Endothelial cell (in vitro differentiated cells): ENCODE measurements around the gene MS4A18. TPM values are rescaled to one million over a fixed set of nuclear protein-coding genes. Genes with fewer than 3 reads are reported as not detected.
"Not testable (repeated sequence)": the region's sequence is repeated elsewhere in the genome, so short reads cannot be mapped to it uniquely, and the experiment has no call there.

Experiments used
- DNase-seq: peaks from one replicate; pipeline ENCODE4 v3.0.0; 2021; ENCODE audit warnings: low spot score
- H3K27ac Mint-ChIP-seq: one replicate; pipeline ENCODE4 v1.8.0; 2021; ENCODE audit warnings: mixed read lengths, inconsistent platforms; ENCODE audit not compliant: unreplicated experiment
- H3K27me3 Mint-ChIP-seq: one replicate; pipeline ENCODE4 v1.8.0; 2021; ENCODE audit warnings: mild to moderate bottlenecking, moderate library complexity, mixed read lengths, inconsistent platforms; ENCODE audit not compliant: unreplicated experiment
- H3K36me3 Mint-ChIP-seq: one replicate; pipeline ENCODE4 v1.8.0; 2021; ENCODE audit warnings: mild to moderate bottlenecking, low read depth, mixed read lengths, inconsistent platforms; ENCODE audit not compliant: unreplicated experiment
- H3K4me1 Mint-ChIP-seq: one replicate; pipeline ENCODE4 v1.8.0; 2021; ENCODE audit warnings: mild to moderate bottlenecking, mixed read lengths, inconsistent platforms; ENCODE audit not compliant: unreplicated experiment
- H3K4me3 Mint-ChIP-seq: one replicate; pipeline ENCODE4 v1.8.0; 2021; ENCODE audit warnings: mild to moderate bottlenecking, mixed read lengths, inconsistent platforms; ENCODE audit not compliant: unreplicated experiment
- H3K9me3 Mint-ChIP-seq: one replicate; pipeline ENCODE4 v1.8.0; 2021; ENCODE audit warnings: mixed read lengths, inconsistent platforms; ENCODE audit not compliant: unreplicated experiment
- total RNA-seq: library from RNA; stranded (reverse); fragmentation: NEBNext Ultra II Directional; extraction: Animal tissue kit (Norgen Biotek cat#: 25700); gene quantifications from one replicate; pipeline ENCODE4 v1.2.1, GENCODE V29; 2021; ENCODE audit not compliant: unreplicated experiment
- TF ChIP-seq, protein P1 (sequence below): fragments of 200-600 bp; sonication (generic); IDR thresholded peaks from one replicate; pipeline ENCODE4 v1.5.0; 2021; ENCODE audit warnings: antibody characterized with exemption; ENCODE audit not compliant: unreplicated experiment

MS4A18 gene
- total RNA-seq, 1 donor from 2014 or later: not detected

DNA sequence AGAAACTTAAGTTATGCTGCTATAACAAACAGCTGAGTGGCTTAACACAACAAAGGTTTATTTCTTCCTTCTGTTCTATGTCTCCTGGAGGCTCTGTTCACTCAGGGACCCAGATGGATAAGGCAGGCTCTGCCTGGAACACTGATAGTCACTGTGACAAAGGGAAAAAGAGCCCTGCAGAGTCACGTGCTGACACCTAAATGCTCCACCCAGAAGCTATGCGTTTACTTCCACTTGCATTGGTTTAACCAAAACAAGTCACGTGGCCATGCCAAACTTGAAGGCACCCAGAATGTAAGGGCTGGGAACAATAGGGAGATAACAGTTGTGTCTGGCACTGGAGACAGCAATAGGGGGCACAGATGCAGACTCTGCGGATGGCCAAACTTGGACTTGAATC is 28.8 kb downstream of the MS4A18 start:
- no peak for DNase-seq
- peaks cover 5% of the 10 kb centered on the region for H3K36me3 Mint-ChIP-seq
- no peak overlapping the region for H3K4me3 Mint-ChIP-seq
- no peaks in the 10 kb centered on the region for H3K4me1 Mint-ChIP-seq
- H3K27me3 Mint-ChIP-seq: no peaks in the 10 kb centered on the region
- TF ChIP-seq, protein P1, sequence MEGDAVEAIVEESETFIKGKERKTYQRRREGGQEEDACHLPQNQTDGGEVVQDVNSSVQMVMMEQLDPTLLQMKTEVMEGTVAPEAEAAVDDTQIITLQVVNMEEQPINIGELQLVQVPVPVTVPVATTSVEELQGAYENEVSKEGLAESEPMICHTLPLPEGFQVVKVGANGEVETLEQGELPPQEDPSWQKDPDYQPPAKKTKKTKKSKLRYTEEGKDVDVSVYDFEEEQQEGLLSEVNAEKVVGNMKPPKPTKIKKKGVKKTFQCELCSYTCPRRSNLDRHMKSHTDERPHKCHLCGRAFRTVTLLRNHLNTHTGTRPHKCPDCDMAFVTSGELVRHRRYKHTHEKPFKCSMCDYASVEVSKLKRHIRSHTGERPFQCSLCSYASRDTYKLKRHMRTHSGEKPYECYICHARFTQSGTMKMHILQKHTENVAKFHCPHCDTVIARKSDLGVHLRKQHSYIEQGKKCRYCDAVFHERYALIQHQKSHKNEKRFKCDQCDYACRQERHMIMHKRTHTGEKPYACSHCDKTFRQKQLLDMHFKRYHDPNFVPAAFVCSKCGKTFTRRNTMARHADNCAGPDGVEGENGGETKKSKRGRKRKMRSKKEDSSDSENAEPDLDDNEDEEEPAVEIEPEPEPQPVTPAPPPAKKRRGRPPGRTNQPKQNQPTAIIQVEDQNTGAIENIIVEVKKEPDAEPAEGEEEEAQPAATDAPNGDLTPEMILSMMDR: no peak
- no peak overlapping the region for H3K27ac Mint-ChIP-seq
- peaks cover 3% of the 10 kb centered on the region for H3K9me3 Mint-ChIP-seq

DNA sequence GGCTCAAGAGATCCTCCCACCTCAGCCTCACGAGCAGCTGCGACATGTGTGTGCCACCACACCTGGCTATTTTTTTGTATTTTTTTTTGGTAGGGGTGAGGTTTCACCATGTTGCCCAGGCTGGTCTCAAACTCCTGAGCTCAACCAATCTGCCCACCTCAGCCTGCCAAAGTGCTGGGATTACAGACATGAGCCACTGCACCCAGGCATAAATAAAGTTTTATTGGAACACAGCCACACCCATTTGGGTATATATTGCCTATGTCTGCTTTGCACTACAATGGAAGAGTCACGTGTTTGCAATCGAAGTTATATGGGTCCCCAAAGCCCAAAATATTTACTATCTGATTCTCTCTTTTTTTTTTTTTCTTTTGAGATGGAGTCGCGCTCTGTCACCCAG is 30.4 kb downstream of the MS4A18 start:
- no peak overlapping the region for H3K4me3 Mint-ChIP-seq
- H3K27ac Mint-ChIP-seq: no peak overlapping the region
- H3K9me3 Mint-ChIP-seq: peaks cover 3% of the 10 kb centered on the region
- no peak for DNase-seq
- H3K4me1 Mint-ChIP-seq: peaks cover 10% of the 10 kb centered on the region
- peaks cover 2% of the 10 kb centered on the region for H3K27me3 Mint-ChIP-seq
- TF ChIP-seq, protein P1: no peak
- peaks cover 5% of the 10 kb centered on the region for H3K36me3 Mint-ChIP-seq

DNA sequence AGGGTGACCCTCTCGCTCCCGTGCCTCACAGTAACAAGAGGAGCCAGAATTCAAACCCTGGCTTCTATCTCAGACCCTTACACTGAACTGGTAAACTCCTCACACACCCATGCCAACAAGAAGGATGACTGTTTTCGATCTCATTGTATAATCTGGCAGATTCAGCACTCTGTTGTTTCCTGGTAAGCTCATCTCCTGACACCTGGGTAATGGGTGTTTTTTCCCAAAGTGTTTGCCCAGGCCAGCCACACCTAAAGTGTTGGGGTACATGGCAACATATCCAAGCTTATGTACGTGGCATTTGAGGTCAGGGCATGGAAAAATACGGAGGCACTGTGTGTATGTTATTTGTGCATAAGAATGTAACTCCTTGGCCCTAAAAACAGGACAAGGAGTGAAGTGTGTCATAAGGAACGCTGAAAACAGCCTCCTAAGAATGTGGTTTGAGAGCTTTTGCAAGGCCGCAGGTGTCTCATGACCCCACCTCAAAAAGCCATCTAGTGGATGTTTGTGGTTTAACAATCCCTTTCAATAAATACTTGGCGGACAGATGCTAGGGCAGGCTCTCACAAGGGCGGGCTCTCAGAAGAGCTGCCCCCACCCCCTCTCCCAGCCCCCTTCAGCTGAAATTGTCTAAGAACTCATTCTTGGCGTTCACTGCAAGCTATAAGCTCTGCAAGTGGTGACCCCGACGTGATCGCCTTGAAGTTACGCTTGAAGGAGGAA is 31.9 kb downstream of the MS4A18 start, which contains the start of gene MS4A15:
Gene MS4A15 (plus strand): TSS at position 561 of the 726 bp plus-strand sequence. CDS start 6,867 bp downstream, outside the sequence.
- Mint-ChIP-seq H3K36me3 (peaks cover 5% of the 10 kb centered on the region), H3K4me3 (no peak within 1 kb of the TSS), H3K4me1 (peaks cover 15% of the 10 kb centered on the region), H3K27me3 (peaks cover 2% of the 10 kb centered on the region), H3K27ac (no peak within 1 kb of the TSS), H3K9me3 (peaks cover 3% of the 10 kb centered on the region)
- TF ChIP-seq, protein P1: peak; percentile 72
- DNase-seq: peak; percentile 20

DNA sequence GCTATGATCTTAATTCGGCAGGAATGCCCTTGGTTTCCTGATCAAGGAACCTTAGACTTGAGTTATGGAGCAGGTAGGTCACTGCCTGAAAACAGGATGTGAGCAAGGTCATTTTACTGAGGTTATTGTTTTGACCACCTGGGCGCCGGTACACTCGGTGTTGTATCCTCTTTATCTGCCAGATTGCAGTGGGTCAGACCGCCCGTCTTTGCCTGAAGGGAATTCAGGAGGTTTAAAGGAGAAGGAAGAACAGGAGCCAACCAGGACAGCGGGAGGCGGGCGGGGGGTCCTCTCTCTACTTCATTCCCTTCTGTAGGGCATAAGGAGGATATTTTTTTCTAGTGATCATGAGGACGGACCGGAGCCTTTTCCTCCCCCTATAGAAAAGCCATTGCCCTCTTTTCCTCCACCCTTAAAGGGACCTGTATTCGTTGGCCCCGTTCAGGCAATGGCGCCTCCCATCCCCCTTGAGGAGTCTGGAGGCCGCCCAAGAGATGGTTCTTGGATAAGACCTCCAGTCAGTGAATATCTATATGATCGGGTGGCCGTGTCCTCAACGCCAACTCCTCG is 32.8 kb downstream of the MS4A18 start:
- Mint-ChIP-seq H3K4me3 (no peak overlapping the region), H3K27me3 (peaks cover 2% of the 10 kb centered on the region), H3K4me1 (peaks cover 15% of the 10 kb centered on the region), H3K9me3 (peaks cover 3% of the 10 kb centered on the region), H3K36me3 (peaks cover 5% of the 10 kb centered on the region), H3K27ac (no peak overlapping the region)
- TF ChIP-seq, protein P1: no peak
- DNase-seq: no peak

DNA sequence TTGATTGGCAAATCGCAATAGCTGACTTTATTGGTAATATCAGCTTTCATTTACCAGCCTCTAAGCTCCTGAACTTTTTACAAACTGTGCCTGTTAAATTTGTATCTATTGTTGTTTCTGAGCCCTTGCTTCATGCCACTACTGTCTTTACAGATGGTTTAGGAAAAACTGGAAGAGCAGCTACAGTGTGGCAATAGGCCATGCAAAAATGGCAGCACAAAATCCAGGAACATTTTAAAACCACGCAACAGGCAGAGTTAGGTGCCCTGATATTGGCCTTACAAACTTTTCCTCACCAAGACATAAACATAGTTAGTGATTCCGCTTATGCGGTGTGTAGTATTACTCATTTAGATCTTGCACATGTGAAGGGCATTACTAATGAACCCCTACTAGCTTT is 34.2 kb downstream of the MS4A18 start:
- H3K4me1 Mint-ChIP-seq: peaks cover 15% of the 10 kb centered on the region
- H3K4me3 Mint-ChIP-seq, H3K9me3 Mint-ChIP-seq, H3K36me3 Mint-ChIP-seq, H3K27ac Mint-ChIP-seq, H3K27me3 Mint-ChIP-seq, DNase-seq: not testable (repeated sequence)

DNA sequence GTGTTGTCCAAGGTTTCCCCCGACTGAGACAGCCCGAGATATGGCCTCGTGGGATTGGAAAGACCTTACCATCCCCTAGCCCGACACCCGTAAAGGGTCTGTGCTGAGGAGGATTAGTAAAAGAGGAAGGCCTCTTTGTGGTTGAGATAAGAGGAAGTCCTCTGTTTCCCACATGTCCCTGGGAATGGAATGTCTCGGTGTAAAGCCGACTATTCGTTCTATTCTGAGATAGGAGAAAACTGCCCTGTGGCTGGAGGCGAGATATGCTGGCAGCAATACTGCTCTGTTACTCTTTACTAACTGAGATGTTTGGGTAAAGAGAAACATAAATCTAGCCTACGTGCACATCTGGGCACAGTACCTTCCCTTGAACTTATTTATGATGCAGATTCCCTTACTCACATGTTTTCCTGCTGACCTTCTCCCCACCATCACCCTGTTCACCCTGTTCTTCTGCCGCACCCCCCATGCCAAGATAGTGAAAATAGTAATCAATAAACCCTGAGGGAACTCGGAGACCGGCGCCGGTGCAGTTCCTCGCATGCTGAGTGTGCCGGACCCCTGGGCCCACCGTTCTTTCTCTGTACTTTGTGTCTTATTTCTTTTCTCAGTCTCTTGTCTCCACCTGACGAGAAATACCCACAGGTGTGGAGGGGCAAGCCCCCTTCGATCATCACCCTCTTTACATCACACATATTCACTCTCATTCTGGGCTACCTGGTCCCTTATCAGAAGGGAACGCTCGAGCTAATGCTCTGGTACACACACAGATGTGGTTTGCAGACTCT is 35.1 kb downstream of the MS4A18 start:
- not testable (repeated sequence) for H3K36me3 Mint-ChIP-seq, H3K27ac Mint-ChIP-seq, DNase-seq, H3K9me3 Mint-ChIP-seq, H3K27me3 Mint-ChIP-seq
- Mint-ChIP-seq H3K4me3 (peak overlapping the region; percentile 19), H3K4me1 (peaks cover 15% of the 10 kb centered on the region)
